HepG2 (cell line): ENCODE results near the gene TBCCD1.

Source experiments
- ETV6 ChIP-seq: sonication (generic); formaldehyde crosslinking; conservative IDR thresholded peaks from 2 replicates; pipeline ENCODE4 v1.4.0; 2020; ENCODE audit warnings: missing genetic modification reagents
- POLR2AphosphoS5 ChIP-seq: IDR thresholded peaks from 2 replicates; pipeline ENCODE4 v1.6.1; 2012; ENCODE audit warnings: low read depth, low read length

GRCh38 chr3:186511702-186512101 lies 55.4 kb downstream of the TBCCD1 start:
- no peak for TF ChIP-seq POLR2AphosphoS5
- no peak for TF ChIP-seq ETV6
